ENCODE results near the gene CYP4F8. TPM values are rescaled to one million over a fixed set of nuclear protein-coding genes. Genes with fewer than 3 reads are reported as not detected.

CYP4F8 gene
- total and polyA plus RNA-seq, 2 of the 8 experiments (the other 6 are each of a cell fraction or from before 2014, with no cell fraction given): not detected

GRCh38 chr19:15576526-15577156, 38.4 kb upstream of the CYP4F8 start:
- H3K4me2 ChIP-seq (ENCODE audit: insufficient read depth in 1 of 2, low read depth in 2 of 2, low read length in 2 of 2): no peak overlapping the region
- H3K4ac ChIP-seq (replicated peaks; ENCODE audit: insufficient read length, low read depth, low read length): no peak overlapping the region
- H3K79me1 ChIP-seq (ENCODE audit: low read depth, low read length): no peaks in the 10 kb centered on the region
- no peaks in the 10 kb centered on the region for H3K27me3 ChIP-seq (replicated peaks in 1 of 4; ENCODE audit: control insufficient read depth in 3 of 4, extremely low read depth in 1 of 4, insufficient read depth in 3 of 4, low read length in 3 of 4)
- H3K36me3 ChIP-seq (ENCODE audit: control insufficient read depth in 2 of 4, insufficient read depth in 4 of 4, low read length in 3 of 4): no peaks in the 10 kb centered on the region
- H3K79me2 ChIP-seq (ENCODE audit: control insufficient read depth in 1 of 2, insufficient read depth in 2 of 2, low read length in 2 of 2): no peaks in the 10 kb centered on the region
- H3K4me3 ChIP-seq (ENCODE audit: extremely low read depth in 1 of 4, insufficient read depth in 2 of 4, low read depth in 3 of 4, low read length in 4 of 4): no peak overlapping the region
- WGBS, 2 experiments (ENCODE audit: extremely low coverage in 1 of 2, insufficient coverage in 1 of 2, insufficient read length in 1 of 2, insufficient replicate concordance in 2 of 2, low coverage in 1 of 2, low lambda C conversion rate in 2 of 2, missing lambda C conversion rate in 1 of 2): 80% methylated on average over 12 of the region's 12 CpGs; no CpG with 5 or more reads in 1 of the 2 experiments
- no peak overlapping the region for H3K23ac ChIP-seq (ENCODE audit: insufficient read length)
- H4K91ac ChIP-seq (replicated peaks; ENCODE audit: insufficient read length, low read length): no peak overlapping the region
- no peak overlapping the region for H2AFZ ChIP-seq (ENCODE audit: low read length)
- ChIA-PET CTCF (ENCODE audit: partially characterized antibody) (no interaction called here), POLR2A (ENCODE audit: partially characterized antibody) (no interaction called here)
- no peak overlapping the region for H2BK15ac ChIP-seq (ENCODE audit: low read length)
- no peaks in the 10 kb centered on the region for H4K20me1 ChIP-seq (replicated peaks in 1 of 2; ENCODE audit: control insufficient read depth in 1 of 2, insufficient read depth in 2 of 2, low read length in 2 of 2)
- H3K18ac ChIP-seq (ENCODE audit: extremely low read depth, low read length): no peak overlapping the region
- H3K23me2 ChIP-seq (ENCODE audit: low read depth, low read length): no peaks in the 10 kb centered on the region
- no peak for DNase-seq (ENCODE audit: low read depth in 1 of 2, low spot score in 2 of 2)
- no peak overlapping the region for H3K14ac ChIP-seq (ENCODE audit: insufficient read length)
- peaks cover 53 to 68% of the 10 kb centered on the region in 2 experiments for H3K9me3 ChIP-seq (ENCODE audit: insufficient read depth in 2 of 2, low read depth in 1 of 2, low read length in 1 of 2)
- no peak for FAIRE-seq
- H4K8ac ChIP-seq (ENCODE audit: extremely low read depth, insufficient read depth, low read length): no peak overlapping the region
- no peak overlapping the region for H2AK5ac ChIP-seq (ENCODE audit: low read depth, low read length)
- no peak overlapping the region for H2BK12ac ChIP-seq (ENCODE audit: low read depth, low read length)
- no peak overlapping the region for H3K56ac ChIP-seq (replicated peaks; ENCODE audit: insufficient read length, low read depth, low read length)
- TF ChIP-seq POLR2AphosphoS5 (IDR thresholded peaks at IDR 0.05; ENCODE audit: low read depth, low read length): no peak
- TF ChIP-seq SUZ12 (IDR thresholded peaks at IDR 0.05; ENCODE audit: low read length): no peak
- TF ChIP-seq SP4 (IDR thresholded peaks at IDR 0.05; ENCODE audit: low read length): no peak
- no peak for TF ChIP-seq CEBPB (IDR thresholded peaks at IDR 0.05; ENCODE audit: low read depth, low read length)
- no peak for TF ChIP-seq ATF3 (IDR thresholded peaks at IDR 0.05; ENCODE audit: insufficient read depth, low read depth, low read length)
- no peak for TF ChIP-seq CBX5 (IDR thresholded peaks at IDR 0.05; ENCODE audit: low read depth, low read length)
- TF ChIP-seq E2F6 (IDR thresholded peaks at IDR 0.05): no peak
- no peak overlapping the region for H2BK20ac ChIP-seq (ENCODE audit: low read length)
- no peaks in the 10 kb centered on the region for H3K4me1 ChIP-seq (replicated peaks in 1 of 4; ENCODE audit: control insufficient read depth in 3 of 4, insufficient read depth in 4 of 4, low read length in 3 of 4)
- H4K5ac ChIP-seq (ENCODE audit: insufficient read length, low read depth, low read length): no peak overlapping the region
- H3K27ac ChIP-seq (ENCODE audit: low read depth, low read length): no peak overlapping the region
- H2BK5ac ChIP-seq (ENCODE audit: low read depth, low read length): no peak overlapping the region
- no peak overlapping the region for H3K9ac ChIP-seq (replicated peaks in 1 of 4; ENCODE audit: extremely low read depth in 1 of 4, low read depth in 3 of 4, low read length in 3 of 4)
- H2BK120ac ChIP-seq (replicated peaks; ENCODE audit: low read depth, low read length): no peak overlapping the region
